LNCaP clone FGC (cell line): Measurements from ENCODE around the gene ARFGAP1.

Source experiments
- DNase-seq: peaks from one replicate; pipeline ENCODE4 v3.0.0-alpha.2; 2011; ENCODE audit warnings: low read depth
- H3K4me3 ChIP-seq: 2 replicates; pipeline ENCODE4 v1.5.1; 2011; ENCODE audit warnings: mild to moderate bottlenecking, low read depth, low read length, control low read depth
- CTCF ChIP-seq: IDR thresholded peaks from 2 replicates; pipeline ENCODE4 v1.5.1; 2012; ENCODE audit warnings: mild to moderate bottlenecking; ENCODE audit not compliant: control insufficient read depth, insufficient read depth; ENCODE audit errors: extremely low read depth

Gene ARFGAP1

GRCh38 chr20:63227260-63227659 lies 45.4 kb upstream of the ARFGAP1 start:
- DNase-seq: no peak
- TF ChIP-seq CTCF: no peak
- no peak overlapping the region for H3K4me3 ChIP-seq

DNA sequence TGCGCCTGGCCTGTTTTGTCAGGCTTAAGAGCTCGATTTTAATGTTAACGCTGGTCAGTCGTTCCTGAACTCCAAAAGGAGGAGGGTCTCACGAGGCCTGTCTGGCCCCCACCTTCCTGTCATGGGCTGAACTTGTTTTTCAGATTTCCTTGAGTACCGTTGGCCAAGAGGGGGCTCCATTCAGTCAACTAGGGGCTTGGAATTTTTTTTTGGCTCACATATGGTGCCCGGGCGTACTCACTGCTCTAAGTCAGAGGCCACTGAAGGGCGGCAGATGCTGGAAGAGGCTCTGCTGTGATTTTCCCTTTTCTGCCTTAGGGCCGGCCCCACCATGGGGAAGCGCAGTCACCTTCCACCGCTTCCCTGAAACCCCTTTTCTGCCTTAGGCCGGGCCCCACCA lies 43.8 kb upstream of the ARFGAP1 start:
- TF ChIP-seq CTCF: no peak
- H3K4me3 ChIP-seq: no peak overlapping the region
- no peak for DNase-seq

DNA sequence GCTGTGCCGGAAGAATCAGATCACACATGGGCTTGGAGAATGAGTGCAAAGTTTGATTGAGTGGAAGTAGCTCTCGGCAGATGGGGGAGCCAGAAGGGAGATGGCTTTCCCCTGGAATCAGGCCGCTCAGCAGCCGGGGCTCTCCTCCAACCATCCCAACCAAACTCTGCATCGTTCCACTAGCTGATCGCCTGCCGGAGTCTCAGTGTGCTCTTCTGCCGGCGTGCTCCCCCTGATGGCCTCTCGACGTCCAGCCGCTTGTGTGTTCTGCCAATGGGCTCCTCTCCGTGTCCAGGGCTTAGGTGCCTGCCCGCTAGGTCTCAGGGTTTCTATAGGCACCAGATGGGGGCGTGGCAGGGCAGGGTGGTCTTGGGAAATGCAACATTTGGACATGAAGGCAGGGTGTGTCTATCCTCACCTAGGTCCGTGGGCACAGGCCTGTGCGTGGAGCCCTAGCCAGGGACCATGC lies 41.8 kb upstream of the ARFGAP1 start:
- DNase-seq: no peak
- TF ChIP-seq CTCF: peak; percentile 71
- H3K4me3 ChIP-seq: no peak overlapping the region

GRCh38 chr20:63232235-63233060 lies 40.2 kb upstream of the ARFGAP1 start:
- TF ChIP-seq CTCF: no peak
- no peak overlapping the region for H3K4me3 ChIP-seq
- DNase-seq: no peak

- no peak for DNase-seq
- H3K4me3 ChIP-seq: no peak overlapping the region
- no peak for TF ChIP-seq CTCF
Observed at GRCh38 chr20:63233061-63233344, 39.6 kb upstream of the ARFGAP1 start.

- TF ChIP-seq CTCF: no peak
- no peak overlapping the region for H3K4me3 ChIP-seq
- no peak for DNase-seq
Observed at GRCh38 chr20:63233924-63234323, 38.7 kb upstream of the ARFGAP1 start.
